ENCODE measurements around the gene KCNN3. TPM values are rescaled to one million over a fixed set of nuclear protein-coding genes. Genes with fewer than 3 reads are reported as not detected.

KCNN3 gene
- total and polyA plus RNA-seq, 2 of the 8 experiments (the other 6 are each of a cell fraction or from before 2014, with no cell fraction given) = 2.8 to 3.7 TPM

GRCh38 chr1:154706851-154707250 is 163.2 kb downstream of the KCNN3 start (continued):
- TF ChIP-seq RFX5 (IDR thresholded peaks at IDR 0.05; ENCODE audit: borderline replicate concordance, low read depth, low read length) = no peak
- TF ChIP-seq, protein P1, sequence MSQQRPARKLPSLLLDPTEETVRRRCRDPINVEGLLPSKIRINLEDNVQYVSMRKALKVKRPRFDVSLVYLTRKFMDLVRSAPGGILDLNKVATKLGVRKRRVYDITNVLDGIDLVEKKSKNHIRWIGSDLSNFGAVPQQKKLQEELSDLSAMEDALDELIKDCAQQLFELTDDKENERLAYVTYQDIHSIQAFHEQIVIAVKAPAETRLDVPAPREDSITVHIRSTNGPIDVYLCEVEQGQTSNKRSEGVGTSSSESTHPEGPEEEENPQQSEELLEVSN (IDR thresholded peaks at IDR 0.05) = no peak
- no peak for TF ChIP-seq BACH1 (IDR thresholded peaks at IDR 0.05; ENCODE audit: low read length)
- TF ChIP-seq SIRT6 (IDR thresholded peaks at IDR 0.05; ENCODE audit: low read length) = no peak
- no peak for TF ChIP-seq YY1 (IDR thresholded peaks at IDR 0.05; ENCODE audit: low read depth, low read length)
